SIG-M5 treated with dmso at 0.1 percent for 504 hours (cell line): ENCODE results near the gene NBEA.

Source experiments
- DNase-seq: peaks from one replicate; lab custom pipeline; 2025; ENCODE audit not compliant: unreplicated experiment; lab: John Stamatoyannopoulos, UW

NBEA gene

DNA sequence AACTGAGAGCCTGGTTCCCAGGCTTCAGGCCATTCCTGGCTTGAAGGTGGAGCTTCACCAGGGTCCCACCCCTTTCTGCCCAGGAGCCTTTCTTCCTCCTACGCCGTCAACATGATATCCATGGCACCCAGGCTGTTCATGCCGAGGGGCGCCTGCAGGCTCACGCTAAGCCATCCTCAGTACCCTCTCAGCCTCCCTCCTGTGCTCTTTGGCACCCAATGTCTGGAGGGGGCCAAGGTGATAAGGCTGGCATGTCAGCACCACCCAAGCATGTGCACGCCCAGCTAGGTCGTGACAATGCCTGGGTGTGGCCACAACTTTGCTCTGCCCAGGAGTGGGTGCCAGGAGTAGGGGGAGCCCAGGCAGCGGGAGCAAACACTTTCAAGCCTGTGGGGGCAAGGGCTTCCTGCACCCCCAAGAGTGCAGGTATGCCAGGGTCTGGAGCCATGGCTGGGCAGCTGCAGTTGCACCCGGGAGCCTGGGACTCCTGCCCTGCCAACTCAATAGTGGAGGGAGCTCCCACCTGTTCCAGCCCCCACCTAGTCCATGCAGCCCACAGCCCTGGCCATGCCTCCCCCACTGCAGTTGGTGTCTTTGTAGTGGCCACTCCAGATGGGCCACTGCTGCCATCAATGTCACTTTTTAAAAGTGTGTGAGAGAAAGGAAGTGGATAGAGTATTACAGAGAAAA lies 314.5 kb downstream of the NBEA start:
- no peak for DNase-seq

DNA sequence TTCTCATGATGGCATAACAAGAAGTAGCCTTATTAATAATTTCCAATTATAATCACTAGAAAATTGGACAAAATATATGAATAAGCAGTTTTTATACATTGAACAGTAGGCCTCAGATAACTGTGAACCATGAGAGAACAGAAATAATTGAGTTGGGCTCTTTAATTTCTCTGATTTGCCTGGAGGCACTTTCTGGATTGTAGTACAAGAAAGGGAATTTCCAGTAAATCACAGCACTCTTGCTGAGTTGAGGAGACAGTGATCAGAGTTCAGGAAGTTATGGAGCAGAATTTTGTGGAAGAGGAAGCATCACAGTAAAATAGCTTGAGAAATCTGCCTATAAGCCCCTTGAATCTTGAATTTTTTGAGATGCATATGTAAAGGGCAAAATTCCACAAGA lies 318.2 kb downstream of the NBEA start:
- DNase-seq = no peak

DNA sequence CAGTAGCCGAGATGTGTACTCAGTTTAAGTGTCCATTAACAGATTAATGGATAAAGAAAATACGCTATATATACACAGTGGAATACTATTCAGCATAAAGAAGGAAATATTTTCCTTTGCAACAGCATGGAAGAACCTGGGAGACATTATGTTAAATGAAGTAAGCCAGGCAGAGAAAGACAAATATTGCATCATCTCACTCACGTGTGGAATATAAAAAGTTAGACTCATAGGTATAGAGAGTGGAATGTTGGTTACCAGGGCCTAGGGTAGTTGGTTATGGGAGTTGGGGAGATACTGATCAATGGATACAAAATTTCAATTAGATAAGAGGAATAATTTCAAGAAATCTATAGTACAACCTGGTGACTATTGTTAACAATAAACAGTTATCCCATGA lies 324.3 kb downstream of the NBEA start:
- no peak for DNase-seq

DNA sequence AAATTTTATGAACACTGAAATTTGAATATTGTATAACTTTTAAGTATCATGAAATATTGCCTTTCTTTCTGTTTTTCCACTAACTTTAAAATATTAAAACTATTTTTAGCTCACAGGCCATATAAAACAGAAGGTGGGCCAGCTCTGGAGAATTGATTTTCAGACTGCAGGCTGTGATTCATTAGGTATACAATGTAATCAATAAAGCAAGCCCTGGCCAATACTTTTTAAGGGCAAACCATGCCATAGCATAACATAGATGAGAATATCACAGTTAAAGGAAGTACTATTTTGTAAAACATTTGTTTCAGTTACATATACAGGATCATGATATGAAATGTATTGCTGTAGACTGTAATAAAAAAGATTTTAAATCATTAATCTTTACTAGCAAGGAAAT lies 336.8 kb downstream of the NBEA start:
- DNase-seq = no peak

DNA sequence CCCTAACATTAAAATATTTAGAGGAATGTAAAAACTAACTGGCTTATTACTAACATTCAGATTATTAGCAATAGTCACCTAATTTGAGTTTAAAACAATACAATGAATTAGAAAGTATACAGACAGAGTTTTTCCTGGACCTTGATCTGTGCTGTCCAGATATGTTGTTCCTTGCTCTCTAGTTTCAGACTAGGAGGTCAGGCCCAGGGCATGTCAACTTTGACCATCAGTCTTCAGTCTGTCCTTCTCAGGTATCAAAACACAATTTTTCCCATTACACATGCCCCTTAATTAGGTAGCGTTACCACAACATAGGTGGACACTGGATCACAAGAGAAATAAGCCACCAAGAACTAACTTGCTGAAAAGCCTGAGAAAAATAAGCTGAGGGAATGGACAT lies 337.4 kb downstream of the NBEA start:
- DNase-seq = no peak

DNA sequence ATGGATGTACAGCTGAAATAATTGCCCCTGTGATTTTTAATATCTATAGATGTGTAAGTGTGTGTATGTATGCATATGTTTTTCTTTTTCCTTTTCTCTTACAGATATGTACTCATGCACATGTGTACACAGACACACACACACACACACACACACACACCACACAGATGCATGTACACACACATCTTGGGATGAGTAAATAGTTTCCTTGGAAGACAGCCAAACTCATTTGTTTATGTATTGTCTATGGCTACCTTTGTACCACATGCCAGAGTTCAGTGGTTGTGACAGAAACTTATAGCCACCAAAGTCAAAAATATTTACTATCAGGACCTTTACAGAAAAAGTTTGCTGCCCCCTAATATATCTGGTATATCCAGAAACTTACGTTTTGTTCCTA lies 341.8 kb downstream of the NBEA start:
- DNase-seq = no peak

DNA sequence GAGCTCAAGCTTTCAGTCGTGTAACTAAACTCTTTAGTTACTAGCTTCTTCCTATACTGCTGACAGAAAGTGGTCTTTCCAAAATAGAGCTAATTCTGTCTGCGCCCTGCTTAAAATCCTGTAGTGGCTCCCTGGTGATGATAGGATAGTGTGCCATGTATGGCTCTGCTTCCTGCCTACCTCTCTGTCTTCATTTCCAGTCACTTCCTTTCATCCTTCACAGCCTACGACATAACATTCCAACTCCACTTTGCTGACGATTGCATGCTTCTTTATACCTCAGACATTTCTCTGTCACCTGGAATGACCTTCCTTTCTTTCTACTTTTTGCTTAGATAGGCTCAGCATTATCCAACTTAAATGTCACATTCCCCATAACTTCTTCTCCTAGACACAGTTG lies 343.6 kb downstream of the NBEA start:
- no peak for DNase-seq

DNA sequence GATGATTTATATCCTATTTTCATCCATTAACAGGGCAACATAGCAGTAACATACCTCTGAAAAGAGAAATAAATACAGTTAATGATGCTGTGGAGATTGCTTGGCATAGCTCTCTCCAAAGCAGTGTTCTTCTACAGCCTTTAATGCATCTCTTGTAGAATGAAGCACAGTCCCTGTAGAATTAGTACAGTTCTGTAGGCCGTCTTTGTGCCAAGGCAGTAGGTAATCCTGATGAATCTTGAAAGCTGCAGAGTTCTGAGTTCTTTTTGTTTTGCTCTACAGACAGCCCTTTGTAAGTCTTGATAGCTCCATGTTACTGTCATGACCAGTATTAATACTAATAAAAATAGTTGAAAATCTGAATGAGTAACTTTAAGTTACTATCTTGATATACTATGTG lies 350.3 kb downstream of the NBEA start:
- no peak for DNase-seq

DNA sequence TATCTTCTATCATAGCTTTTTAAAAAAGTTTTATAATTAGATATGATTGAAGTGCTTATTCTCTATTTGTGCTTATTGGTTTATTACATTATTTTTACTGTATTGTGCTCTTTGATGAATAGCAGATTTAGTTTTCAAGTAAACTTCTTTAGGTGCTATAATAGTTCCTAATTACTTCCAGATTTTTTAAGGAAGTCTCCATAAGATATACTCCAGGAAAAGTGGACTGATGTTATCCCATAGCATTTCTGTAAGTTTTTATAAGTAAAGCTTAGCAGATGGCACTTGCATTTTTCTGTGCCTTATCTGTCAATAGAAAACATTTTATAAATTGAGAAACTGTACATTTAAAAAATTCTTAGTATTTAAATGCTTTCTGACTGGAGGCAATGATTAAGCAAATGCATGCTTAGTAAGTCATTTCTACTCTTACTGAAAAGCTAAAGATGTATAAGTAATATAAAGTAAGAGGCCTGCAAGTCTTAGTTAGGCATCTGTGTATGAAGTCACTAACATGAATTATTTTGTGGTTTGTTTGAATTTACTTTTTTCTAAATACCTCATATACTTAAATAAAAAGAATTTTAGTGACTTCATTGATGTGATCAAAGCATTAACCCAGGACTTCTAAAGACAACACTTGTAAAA lies 351.6 kb downstream of the NBEA start:
- no peak for DNase-seq

DNA sequence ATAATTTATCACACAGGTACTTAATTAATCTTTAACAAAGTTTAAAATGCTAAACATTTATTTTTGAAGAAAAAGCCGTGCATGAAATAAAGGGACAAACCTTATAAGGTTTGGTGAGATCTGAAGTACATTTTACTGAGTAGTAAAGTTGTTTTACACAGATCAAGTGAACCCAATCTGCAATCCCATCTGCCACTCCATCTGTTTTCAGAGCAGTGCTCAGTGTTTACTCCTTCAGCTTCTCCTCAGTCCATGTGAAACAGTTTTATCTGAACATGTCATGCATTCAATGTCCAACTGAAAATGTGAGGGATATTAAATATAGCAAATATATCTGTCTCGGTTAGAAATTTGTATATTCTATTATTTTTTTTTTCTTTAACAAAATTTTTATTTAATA lies 367.6 kb downstream of the NBEA start:
- DNase-seq = no peak

DNA sequence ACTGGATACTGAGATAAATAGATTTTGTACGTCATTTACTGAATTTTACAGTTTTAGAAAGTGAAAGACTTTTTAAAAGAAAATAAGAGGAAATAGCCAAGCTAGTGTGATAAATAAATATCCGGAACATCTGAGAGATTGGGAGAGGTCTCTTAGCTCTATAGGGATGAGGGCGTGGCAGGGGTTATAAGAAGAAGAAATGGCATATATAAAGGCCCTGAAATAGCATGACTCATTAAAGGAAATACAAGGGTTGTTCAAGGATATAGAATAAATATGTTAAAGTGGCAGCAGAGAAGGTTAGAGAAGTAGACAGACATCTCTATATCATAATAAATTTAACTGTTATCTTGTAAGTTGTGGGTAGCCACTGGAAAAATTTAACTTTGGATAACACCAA lies 390.1 kb downstream of the NBEA start:
- DNase-seq = no peak

DNA sequence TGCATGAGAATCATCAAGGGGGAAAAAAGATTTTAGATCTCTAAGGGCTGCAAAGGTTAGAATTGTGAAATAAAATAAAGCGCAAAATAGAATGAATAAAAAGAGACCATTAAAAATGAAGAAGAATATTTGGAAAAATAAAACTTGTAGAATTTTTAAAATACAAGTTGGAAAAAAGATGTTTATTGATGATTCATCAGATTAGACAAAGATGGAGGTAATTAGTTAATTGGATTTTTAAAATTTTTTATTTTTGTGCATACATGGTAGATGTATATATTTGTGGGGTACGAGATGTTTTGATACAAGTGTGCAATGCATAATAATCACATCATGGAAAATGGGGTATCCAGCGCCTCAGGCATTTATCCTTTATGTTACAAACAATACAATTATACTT lies 391.1 kb downstream of the NBEA start:
- no peak for DNase-seq

DNA sequence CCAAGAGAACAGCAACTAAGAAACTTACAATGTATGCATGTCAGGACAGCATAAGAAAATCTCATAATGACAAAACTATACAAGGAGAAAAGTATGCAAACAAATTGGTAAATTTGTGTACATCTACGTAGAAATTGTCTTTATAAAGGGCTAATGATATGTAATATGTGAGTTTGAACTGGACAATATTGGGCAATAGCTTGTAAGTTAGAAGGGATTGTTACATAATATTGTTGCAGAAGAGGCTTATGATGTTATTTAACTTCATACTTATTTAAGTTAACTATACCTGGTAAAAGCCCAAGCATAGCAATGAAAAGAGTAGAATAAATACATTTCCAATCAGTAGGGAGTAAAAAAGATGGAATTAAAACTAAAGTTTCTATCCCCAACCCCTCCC lies 400.4 kb downstream of the NBEA start:
- peak; percentile 44 for DNase-seq

DNA sequence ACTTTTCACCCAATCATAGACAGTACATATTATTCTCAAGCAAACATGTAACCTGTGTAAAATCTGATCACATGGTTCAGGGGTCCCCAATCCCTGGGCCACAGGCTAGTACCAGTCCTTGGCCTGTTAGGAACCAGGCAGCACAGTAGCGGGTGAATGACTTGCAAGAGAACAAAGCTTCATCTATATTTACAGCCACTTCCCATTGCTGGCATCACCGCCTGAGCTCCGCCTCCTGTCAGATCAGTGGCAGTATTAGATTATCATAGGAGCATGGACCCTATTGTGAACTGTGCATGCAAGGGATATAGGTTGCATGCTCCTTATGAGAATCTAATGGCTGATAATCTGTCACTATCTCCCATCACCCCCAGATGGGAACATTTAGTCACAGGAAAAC lies 401.3 kb downstream of the NBEA start:
- DNase-seq = no peak

DNA sequence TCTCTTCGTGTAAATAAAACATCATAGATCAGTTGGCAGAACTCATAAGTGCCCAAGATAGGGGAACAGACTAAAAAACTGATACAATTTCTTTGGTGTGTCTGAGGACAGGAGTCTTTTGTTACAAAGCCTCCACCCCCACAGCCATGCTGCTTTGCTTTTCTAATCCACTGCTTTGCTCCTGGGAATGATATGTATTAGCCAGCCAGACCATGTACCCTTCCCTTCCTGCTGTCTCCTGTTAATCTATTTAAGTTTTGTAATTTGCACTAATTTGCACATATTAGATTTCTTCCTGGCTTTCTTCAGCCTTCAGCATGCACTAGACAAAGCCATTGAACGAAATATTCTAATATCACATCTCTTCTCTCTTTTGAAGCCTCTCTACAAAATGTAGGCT lies 403.9 kb downstream of the NBEA start:
- no peak for DNase-seq

DNA sequence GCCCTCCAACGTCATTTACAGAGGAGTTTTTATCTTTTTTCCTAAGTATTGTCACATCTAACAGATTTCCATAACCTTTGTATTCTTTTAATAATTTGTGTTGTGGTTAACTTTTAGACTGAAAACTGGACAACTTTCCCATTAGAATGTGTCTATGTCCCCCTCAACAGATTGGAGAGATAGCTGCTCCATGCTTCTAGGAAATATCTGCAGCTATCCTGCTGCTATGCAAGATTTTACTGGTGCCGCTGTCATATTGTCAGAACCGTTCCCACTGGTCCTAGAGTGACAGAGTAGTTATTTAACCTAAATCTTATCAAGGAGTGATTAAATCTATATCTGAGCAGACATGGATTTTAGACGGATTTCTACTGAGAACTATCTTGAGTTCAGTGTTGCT lies 404.4 kb downstream of the NBEA start:
- no peak for DNase-seq

DNA sequence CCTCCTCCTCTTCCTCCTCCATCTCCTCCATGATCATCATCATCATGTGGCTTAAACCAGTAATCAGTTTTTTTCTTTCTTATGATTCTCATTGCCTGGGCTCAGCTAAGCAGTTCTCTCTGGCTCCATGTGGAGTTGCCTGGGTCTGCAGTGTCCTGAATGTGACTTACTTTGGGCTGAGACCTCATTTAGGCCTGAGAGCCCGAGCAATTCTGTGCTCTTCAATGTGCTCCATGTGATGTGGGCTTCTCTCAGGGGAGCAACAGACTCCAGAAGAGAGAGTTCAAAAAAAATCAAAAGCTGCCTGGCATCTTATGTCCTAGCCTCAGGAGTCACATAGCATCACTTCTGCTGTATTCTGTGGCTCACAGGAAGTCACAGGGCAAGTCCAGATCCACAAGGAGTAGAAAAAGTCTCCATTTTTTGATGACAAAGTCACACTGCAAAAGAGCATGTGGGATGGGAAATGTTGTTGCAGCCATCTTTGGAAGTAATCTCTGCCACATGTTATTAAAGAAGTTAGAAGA lies 405.7 kb downstream of the NBEA start:
- no peak for DNase-seq

DNA sequence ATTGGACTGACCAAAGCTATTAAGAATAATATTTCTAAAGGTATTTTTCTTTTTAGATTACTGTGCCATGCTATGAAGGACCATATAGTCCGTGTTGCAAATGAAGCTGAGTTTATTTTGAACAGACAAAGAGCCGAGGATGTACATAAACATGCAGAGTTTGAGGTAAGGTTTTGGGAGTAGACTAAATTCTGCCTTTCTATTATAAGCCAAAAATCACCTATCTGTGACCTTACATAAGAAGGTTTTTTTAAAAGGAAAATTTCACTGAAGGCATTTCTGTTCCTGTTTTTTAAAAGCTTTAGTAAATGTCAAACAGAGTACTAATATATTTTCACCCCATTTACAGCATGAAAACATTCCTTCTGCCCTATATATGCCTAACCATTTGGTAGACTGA lies 407.0 kb downstream of the NBEA start:
- DNase-seq = no peak

DNA sequence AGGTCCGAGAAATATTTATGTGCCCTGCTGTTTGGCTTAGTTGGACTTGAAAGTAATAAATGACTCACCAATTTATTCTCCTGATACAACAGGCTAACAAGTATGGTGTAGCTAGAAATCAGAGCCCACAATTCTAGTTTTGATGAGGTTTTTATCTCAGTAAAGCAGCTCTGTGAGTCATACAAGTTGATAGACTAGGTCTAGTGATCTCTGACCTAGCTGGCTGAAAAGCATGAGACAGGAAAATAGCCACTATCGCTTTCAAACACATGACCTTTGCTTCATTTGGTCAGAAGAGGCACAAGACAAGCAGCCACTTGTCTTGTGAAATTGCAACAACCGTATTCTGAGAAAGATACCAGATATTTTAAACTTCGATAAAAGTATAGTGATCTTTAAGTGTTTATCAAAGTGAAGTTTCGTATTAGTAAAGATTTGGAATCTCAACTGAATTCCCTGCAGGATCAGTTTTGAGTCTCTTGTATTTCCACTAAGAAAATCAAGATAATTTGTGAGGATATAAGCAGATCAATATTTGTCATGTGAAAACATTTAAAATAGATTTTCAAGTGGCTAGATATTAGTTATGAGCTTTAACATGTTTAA lies 407.7 kb downstream of the NBEA start:
- DNase-seq = no peak

DNA sequence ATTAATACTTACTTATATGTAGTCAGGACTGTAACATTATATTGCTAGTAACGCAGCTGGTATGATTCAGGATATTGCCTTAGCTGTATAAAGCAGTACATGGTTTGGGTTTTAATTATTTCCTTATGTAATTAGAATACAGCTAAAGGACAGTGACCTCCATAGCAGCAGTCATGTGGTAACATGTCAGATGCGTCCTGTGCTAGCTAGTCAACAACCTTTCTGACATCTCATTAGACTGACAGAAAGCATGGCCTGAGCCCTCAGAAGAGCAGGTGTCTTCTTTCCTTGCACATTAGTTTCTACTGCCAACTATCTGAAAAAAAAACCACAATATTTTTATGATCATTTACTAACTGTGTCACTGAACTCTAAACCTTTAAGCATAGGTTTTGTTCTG lies 412.2 kb downstream of the NBEA start:
- DNase-seq = no peak

DNA sequence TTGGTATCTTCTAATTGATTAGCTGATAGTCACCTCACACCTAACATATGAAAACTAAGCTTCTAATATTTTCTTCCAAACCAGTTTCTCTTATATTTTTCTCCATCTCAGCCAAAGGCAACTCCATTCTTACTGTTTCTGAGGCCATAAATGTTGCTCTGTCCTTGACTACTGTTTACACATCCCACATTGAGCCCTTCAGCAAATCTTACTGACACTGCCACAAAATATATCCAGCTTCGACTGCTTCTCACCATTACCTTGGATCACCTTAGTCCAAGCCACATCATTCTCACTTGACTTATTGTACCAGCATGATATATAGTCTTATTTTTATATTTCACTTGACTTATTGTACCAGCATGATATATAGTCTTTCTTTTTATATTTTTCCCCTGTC lies 412.8 kb downstream of the NBEA start:
- no peak for DNase-seq

DNA sequence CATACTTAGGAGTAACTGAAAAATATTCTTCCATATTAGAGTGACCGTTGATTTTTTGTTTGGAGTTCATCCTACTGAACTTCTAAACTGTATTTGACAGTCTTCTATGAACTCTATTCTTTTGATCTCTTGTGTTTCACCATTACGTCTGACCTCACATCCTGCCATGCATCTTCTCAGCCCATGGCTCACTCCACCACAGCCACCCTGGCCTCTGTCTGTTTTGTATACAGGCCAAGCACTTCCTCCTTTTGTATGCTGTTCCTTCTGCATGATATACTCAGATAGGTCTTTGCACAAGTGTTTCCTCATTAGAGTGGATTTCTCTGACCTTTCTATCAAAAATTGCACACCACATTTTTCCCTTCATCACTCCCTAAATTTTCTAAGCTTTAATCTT lies 414.5 kb downstream of the NBEA start:
- peak; percentile 35 for DNase-seq

DNA sequence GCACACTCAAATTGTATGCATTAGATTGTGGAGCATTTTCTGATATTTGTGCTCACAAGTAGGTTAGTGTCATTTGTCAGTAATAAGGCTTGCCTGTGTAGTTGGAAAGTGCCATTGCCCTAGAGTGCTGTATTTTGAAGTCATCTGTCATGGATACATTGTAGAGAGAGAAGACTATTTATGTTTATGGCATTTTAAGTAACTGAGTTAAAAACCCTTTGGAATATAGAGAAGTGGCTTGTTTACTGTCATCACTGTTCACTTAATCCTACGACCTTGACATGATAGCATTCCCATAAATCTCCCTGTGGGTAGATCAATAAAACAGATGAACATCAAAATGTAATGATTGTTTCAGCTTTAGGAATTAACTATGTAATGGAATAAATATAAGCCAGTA lies 423.8 kb downstream of the NBEA start:
- DNase-seq = no peak
